Gastroesophageal sphincter (tissue), 3 donors: Measurements from ENCODE around the gene MAGI3.

Experiments
- EP300 ChIP-seq: sonication (generic); formaldehyde crosslinking; IDR thresholded peaks from one replicate; pipeline ENCODE4 v1.6.1; 2017; ENCODE audit warnings: antibody characterized with exemption, mild to moderate bottlenecking
- POLR2A ChIP-seq, 2 donors: fragments of 450-650 bp; IDR thresholded peaks; one replicate each; pipeline ENCODE4 v1.6.1; 2017; ENCODE audit warnings: antibody characterized with exemption in 2 of 2, mild to moderate bottlenecking in 2 of 2, moderate library complexity in 1 of 2
- POLR2AphosphoS5 ChIP-seq: sonication (generic); formaldehyde crosslinking; IDR thresholded peaks from one replicate; pipeline ENCODE4 v1.6.1; 2017; ENCODE audit warnings: antibody characterized with exemption
- TF ChIP-seq, protein P1 (sequence below), 4 experiments: fragments of 200-600 bp in 2 of 4; fragments of 450-650 bp in 2 of 4; sonication (generic) in 1 of 4; IDR thresholded peaks; one replicate each; pipeline ENCODE4 v1.5.1; 2017 to 2019; ENCODE audit warnings: antibody characterized with exemption in 4 of 4, mild to moderate bottlenecking in 2 of 4, moderate library complexity in 2 of 4

DNA sequence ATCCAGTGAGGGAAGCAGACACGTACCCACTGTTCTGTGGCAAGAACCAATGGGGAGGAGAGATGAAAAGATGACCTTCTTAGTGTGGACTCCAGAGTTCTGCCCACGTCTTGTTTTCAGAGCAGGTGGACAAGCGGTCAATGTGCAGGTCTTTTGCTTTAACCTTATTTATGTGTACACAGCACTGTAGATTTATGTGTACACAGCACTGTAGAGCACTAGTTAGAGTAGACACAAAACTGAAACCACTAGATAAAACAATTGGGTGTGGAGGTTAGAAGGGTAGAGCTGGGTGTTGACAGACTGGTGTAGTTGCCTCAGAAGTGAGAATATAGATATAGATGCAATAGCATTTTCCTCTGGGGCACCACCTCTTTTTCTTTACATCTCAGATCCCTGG, 150.0 kb downstream of the MAGI3 start:
- TF ChIP-seq, protein P1, sequence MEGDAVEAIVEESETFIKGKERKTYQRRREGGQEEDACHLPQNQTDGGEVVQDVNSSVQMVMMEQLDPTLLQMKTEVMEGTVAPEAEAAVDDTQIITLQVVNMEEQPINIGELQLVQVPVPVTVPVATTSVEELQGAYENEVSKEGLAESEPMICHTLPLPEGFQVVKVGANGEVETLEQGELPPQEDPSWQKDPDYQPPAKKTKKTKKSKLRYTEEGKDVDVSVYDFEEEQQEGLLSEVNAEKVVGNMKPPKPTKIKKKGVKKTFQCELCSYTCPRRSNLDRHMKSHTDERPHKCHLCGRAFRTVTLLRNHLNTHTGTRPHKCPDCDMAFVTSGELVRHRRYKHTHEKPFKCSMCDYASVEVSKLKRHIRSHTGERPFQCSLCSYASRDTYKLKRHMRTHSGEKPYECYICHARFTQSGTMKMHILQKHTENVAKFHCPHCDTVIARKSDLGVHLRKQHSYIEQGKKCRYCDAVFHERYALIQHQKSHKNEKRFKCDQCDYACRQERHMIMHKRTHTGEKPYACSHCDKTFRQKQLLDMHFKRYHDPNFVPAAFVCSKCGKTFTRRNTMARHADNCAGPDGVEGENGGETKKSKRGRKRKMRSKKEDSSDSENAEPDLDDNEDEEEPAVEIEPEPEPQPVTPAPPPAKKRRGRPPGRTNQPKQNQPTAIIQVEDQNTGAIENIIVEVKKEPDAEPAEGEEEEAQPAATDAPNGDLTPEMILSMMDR (IDR thresholded peaks at IDR 0.05), result no peak
- TF ChIP-seq POLR2AphosphoS5, result no peak
- no peak for TF ChIP-seq EP300
- TF ChIP-seq POLR2A (IDR thresholded peaks at IDR 0.05), result no peak
